Gastrocnemius medialis (tissue), 4 donors: Measurements from ENCODE around the gene OTUD1. TPM values are rescaled to one million over a fixed set of nuclear protein-coding genes. Genes with fewer than 3 reads are reported as not detected.
A peak's percentile ranks its signal among the peaks of the same experiment; 100 is the strongest.

ENCODE experiments used
- ATAC-seq, 2 donors: fragments of 150-250 bp; one replicate each; pipeline ENCODE4 v1.9.1; 2016
- DNase-seq, 2 donors: peaks; one replicate each; pipeline ENCODE4 v3.0.0-alpha.2; 2019
- H3K27ac ChIP-seq, 4 donors: fragments of 200-600 bp; sonication (generic); 1 replicate in 1 of 4; 2 replicates in 3 of 4; pipeline ENCODE4 v1.5.1; 2016 to 2018; ENCODE audit warnings: mild to moderate bottlenecking in 2 of 4, moderate library complexity in 1 of 4
- H3K27me3 ChIP-seq, 3 donors: fragments of 200-600 bp; sonication (generic) in 2 of 3; 1 replicate in 1 of 3; 2 replicates in 2 of 3; pipeline versions ENCODE4 v1.5.1 to v1.6.0; 2016 to 2019; ENCODE audit warnings: mild to moderate bottlenecking in 1 of 3, moderate library complexity in 1 of 3
- H3K36me3 ChIP-seq, 2 donors: fragments of 200-600 bp; sonication (generic) in 1 of 2; one replicate each; pipeline ENCODE4 v1.5.1; 2017 to 2018
- H3K4me1 ChIP-seq, 2 donors: fragments of 200-600 bp; sonication (generic) in 1 of 2; one replicate each; pipeline ENCODE4 v1.5.1; 2016 to 2017; ENCODE audit warnings: mild to moderate bottlenecking in 2 of 2
- H3K4me3 ChIP-seq, 4 donors: fragments of 200-600 bp; sonication (generic) in 3 of 4; 1 replicate in 1 of 4; 2 replicates in 3 of 4; pipeline ENCODE4 v1.5.1; 2016 to 2019; ENCODE audit warnings: mild to moderate bottlenecking in 2 of 4
- H3K9me3 ChIP-seq, 3 donors: fragments of 200-600 bp; sonication (generic) in 2 of 3; 1 replicate in 1 of 3; 2 replicates in 2 of 3; pipeline ENCODE4 v1.5.1; 2016 to 2019
- POLR2A ChIP-seq, 2 donors: fragments of 450-650 bp; IDR thresholded peaks; one replicate each; pipeline ENCODE4 v1.6.1; 2017; ENCODE audit warnings: antibody characterized with exemption in 2 of 2, mild to moderate bottlenecking in 2 of 2, moderate library complexity in 2 of 2
- in situ Hi-C, 4 donors: fragments of 200-750 bp; cut with MboI; loops; one replicate each; pipeline versions ENCODE4 v1.15.0 to v1.8.0; 2017; ENCODE audit warnings: low sequenced_read_pairs in 4 of 4
- intact Hi-C: fragments of 100-400 bp; cut with DNase I; formaldehyde crosslinking; loops from one replicate; pipeline ENCODE4 v1.15.1; 2023; ENCODE audit warnings: low total_unique reads
- total RNA-seq, 4 donors: library from RNA; depleted of rRNA; stranded (reverse); fragments of >200 nt; gene quantifications; one replicate each; pipeline versions ENCODE4 v1.1.0 to v1.2.3, GENCODE V29; 2016
- TF ChIP-seq, protein P1 (sequence below), 5 experiments: fragments of 450-650 bp in 3 of 5; fragments of 200-600 bp in 2 of 5; sonication (generic) in 2 of 5; IDR thresholded peaks in 4 of 5; conservative IDR thresholded peaks in 1 of 5; 1 replicate in 4 of 5; 2 replicates in 1 of 5; pipeline ENCODE4 v1.5.1; 2016 to 2019; ENCODE audit warnings: antibody characterized with exemption in 5 of 5, mild to moderate bottlenecking in 3 of 5, moderate library complexity in 3 of 5

OTUD1 gene
- total RNA-seq, 4 donors from 2014 or later: 5.3 to 16.9 (median 7.7) TPM

- Histone ChIP-seq H3K4me1 (peaks cover 5 to 7% of the 10 kb centered on the region in 2 donors), H3K9me3 (no peaks in the 10 kb centered on the region), H3K36me3 (no peaks in the 10 kb centered on the region), H3K27ac (no peak overlapping the region), H3K27me3 (no peaks in the 10 kb centered on the region), H3K4me3 (no peak overlapping the region)
- DNase-seq: no peak
- in situ Hi-C loops (no loop called here), intact Hi-C loops (loop anchor here (5.0 kb wide), 1 partner anchor 43 kb away; no protein-coding TSS in a partner anchor)
- TF ChIP-seq POLR2A (IDR thresholded peaks at IDR 0.05): no peak
- TF ChIP-seq, protein P1, sequence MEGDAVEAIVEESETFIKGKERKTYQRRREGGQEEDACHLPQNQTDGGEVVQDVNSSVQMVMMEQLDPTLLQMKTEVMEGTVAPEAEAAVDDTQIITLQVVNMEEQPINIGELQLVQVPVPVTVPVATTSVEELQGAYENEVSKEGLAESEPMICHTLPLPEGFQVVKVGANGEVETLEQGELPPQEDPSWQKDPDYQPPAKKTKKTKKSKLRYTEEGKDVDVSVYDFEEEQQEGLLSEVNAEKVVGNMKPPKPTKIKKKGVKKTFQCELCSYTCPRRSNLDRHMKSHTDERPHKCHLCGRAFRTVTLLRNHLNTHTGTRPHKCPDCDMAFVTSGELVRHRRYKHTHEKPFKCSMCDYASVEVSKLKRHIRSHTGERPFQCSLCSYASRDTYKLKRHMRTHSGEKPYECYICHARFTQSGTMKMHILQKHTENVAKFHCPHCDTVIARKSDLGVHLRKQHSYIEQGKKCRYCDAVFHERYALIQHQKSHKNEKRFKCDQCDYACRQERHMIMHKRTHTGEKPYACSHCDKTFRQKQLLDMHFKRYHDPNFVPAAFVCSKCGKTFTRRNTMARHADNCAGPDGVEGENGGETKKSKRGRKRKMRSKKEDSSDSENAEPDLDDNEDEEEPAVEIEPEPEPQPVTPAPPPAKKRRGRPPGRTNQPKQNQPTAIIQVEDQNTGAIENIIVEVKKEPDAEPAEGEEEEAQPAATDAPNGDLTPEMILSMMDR (IDR thresholded peaks at IDR 0.05 in 4 of 5, conservative IDR thresholded peaks at IDR 0.05 in 1 of 5): no peak
- no peak for ATAC-seq
Observed at GRCh38 chr10:23395017-23395416, 43.9 kb upstream of the OTUD1 start.

DNA sequence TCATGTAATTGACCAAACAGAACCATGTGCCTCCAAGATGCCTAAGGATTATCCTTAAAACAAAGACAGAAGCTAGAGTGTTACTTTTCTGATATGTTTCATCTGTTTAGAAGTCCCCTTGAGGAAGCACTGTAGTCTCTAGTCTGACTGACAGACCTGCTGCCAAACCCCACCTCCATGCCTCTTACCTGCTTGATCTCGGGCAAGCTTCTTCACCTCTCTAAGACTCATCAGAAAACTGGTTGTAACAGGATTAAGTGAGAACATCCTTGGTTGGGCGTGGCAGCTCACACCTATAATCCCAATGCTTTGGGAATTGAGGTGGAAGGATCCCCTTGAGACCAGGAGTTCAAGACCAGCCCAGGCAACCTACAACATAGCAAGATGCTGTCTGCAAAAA is 42.2 kb upstream of the OTUD1 start:
- intact Hi-C loops (loop anchor here (5.0 kb wide), 1 partner anchor 44 kb away; no protein-coding TSS in a partner anchor), in situ Hi-C loops (no loop called here)
- Histone ChIP-seq H3K4me3 (no peak overlapping the region), H3K4me1 (peaks cover 11 to 18% of the 10 kb centered on the region in 2 donors), H3K27me3 (no peaks in the 10 kb centered on the region), H3K36me3 (no peaks in the 10 kb centered on the region), H3K9me3 (no peaks in the 10 kb centered on the region), H3K27ac (no peak overlapping the region)
- DNase-seq: no peak
- ATAC-seq: no peak
- no peak for TF ChIP-seq POLR2A (IDR thresholded peaks at IDR 0.05)
- TF ChIP-seq, protein P1 (IDR thresholded peaks at IDR 0.05 in 4 of 5, conservative IDR thresholded peaks at IDR 0.05 in 1 of 5): no peak

GRCh38 chr10:23399701-23400144 is 39.2 kb upstream of the OTUD1 start:
- H3K4me3 ChIP-seq: no peak overlapping the region
- peak overlapping the region; percentile 74 to 86 (median 82) for H3K27ac ChIP-seq
- H3K27me3 ChIP-seq: no peaks in the 10 kb centered on the region
- H3K4me1 ChIP-seq: peaks cover 26 to 37% of the 10 kb centered on the region in 2 donors
- no peaks in the 10 kb centered on the region for H3K9me3 ChIP-seq
- TF ChIP-seq, protein P1 (IDR thresholded peaks at IDR 0.05 in 4 of 5, conservative IDR thresholded peaks at IDR 0.05 in 1 of 5): no peak
- peak in 1 of 2 donors; percentile 48 for TF ChIP-seq POLR2A (IDR thresholded peaks at IDR 0.05)
- peak; percentile 96 for ATAC-seq
- in situ Hi-C loops (no loop called here), intact Hi-C loops (loop anchor here (1.0 to 10.0 kb wide), 3 partner anchors 40 to 845 kb away; partner anchors contain the start of gene OTUD1)
- H3K36me3 ChIP-seq: no peaks in the 10 kb centered on the region
- DNase-seq: peak; percentile 89 to 94

DNA sequence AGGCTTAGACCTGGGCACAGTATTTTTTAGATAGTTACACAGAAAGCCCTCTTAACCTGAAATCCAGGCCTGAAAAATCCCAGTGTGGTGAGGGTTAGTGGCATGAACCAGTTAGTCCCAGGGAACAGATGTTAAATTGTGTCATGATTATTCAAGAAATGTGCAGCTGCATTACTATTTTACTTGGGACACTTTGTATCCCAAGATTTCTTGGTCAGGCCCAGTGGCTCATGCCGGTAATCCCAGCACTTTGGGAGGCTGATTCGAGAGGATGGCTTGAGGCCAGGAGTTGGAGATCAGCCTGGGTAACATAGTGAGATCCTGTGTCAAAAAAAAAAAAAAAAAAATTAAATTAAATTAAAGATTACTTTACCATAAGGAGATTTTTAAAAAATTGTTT is 36.0 kb upstream of the OTUD1 start:
- Histone ChIP-seq H3K27me3 (no peaks in the 10 kb centered on the region), H3K36me3 (no peaks in the 10 kb centered on the region), H3K4me1 (peaks cover 26 to 37% of the 10 kb centered on the region in 2 donors), H3K27ac (peak overlapping the region; percentile 74 to 86 (median 82)), H3K4me3 (no peak overlapping the region), H3K9me3 (no peaks in the 10 kb centered on the region)
- in situ Hi-C loops: no loop called here
- DNase-seq: peak; percentile 19 to 25
- ATAC-seq: peak in 1 of 2 donors; percentile 16
- intact Hi-C loops: loop anchor here (10.0 kb wide), 1 partner anchor 848 kb away; no protein-coding TSS in a partner anchor
- TF ChIP-seq POLR2A (IDR thresholded peaks at IDR 0.05): no peak
- TF ChIP-seq, protein P1 (IDR thresholded peaks at IDR 0.05 in 4 of 5, conservative IDR thresholded peaks at IDR 0.05 in 1 of 5): no peak
